ENCODE measurements around the gene SCRT2.

SCRT2 gene

GRCh38 chr20:669573-669972 lies 6.0 kb downstream of the SCRT2 start:
- FAIRE-seq, result no peak

- no peak for FAIRE-seq
These were observed 7.0 kb downstream of the SCRT2 start for GRCh38 chr20:668638-669037.

- FAIRE-seq, result no peak
These were observed 7.6 kb downstream of the SCRT2 start for GRCh38 chr20:668050-668449.

- FAIRE-seq, result no peak
These were observed 8.1 kb downstream of the SCRT2 start for GRCh38 chr20:667351-668034.

- FAIRE-seq, result no peak
These were observed 8.7 kb downstream of the SCRT2 start for GRCh38 chr20:666877-667276.

GRCh38 chr20:665276-665675 lies 10.3 kb downstream of the SCRT2 start:
- FAIRE-seq, result no peak

- FAIRE-seq, result no peak
These were observed 11.0 kb downstream of the SCRT2 start for GRCh38 chr20:664576-664975.

GRCh38 chr20:664151-664550 lies 11.5 kb downstream of the SCRT2 start:
- no peak for FAIRE-seq

- no peak for FAIRE-seq
These were observed 12.1 kb downstream of the SCRT2 start for GRCh38 chr20:663315-664090.

GRCh38 chr20:662277-663192 lies 13.1 kb downstream of the SCRT2 start:
- FAIRE-seq, result no peak

GRCh38 chr20:661474-662270 lies 13.9 kb downstream of the SCRT2 start:
- FAIRE-seq, result no peak

GRCh38 chr20:658731-659291 lies 16.8 kb downstream of the SCRT2 start:
- FAIRE-seq, result no peak

GRCh38 chr20:658202-658601 lies 17.4 kb downstream of the SCRT2 start:
- FAIRE-seq, result no peak

GRCh38 chr20:655726-656624 lies 19.6 kb downstream of the SCRT2 start:
- FAIRE-seq, result no peak

GRCh38 chr20:654417-654750 lies 21.2 kb downstream of the SCRT2 start:
- no peak for FAIRE-seq

- FAIRE-seq, result no peak
These were observed 21.8 kb downstream of the SCRT2 start for GRCh38 chr20:653590-654416.

- FAIRE-seq, result no peak
These were observed 22.5 kb downstream of the SCRT2 start, which contains the start of gene SRXN1 for GRCh38 chr20:653110-653589. Gene SRXN1 (minus strand): TSS chr20:653200. CDS start chr20:653185, 15 bp downstream.

- FAIRE-seq, result no peak
These were observed 22.9 kb downstream of the SCRT2 start for GRCh38 chr20:652615-653109.

- no peak for FAIRE-seq
These were observed 23.6 kb downstream of the SCRT2 start for GRCh38 chr20:651713-652614.

Measured in endometrium (tissue), 2 donors.